ENCODE results near the gene AOPEP. TPM values are rescaled to one million over a fixed set of nuclear protein-coding genes. Genes with fewer than 3 reads are reported as not detected.

AOPEP gene
- polyA plus RNA-seq, 1 of the 3 experiments (the other 2 are of a cell fraction) = 54.6 TPM

- Histone ChIP-seq H3K27ac (ENCODE audit: low read depth in 2 of 2, low read length in 1 of 2) (peak overlapping the region in 1 of 2 experiments; percentile 31; a peak in 1 of 4 replicates), H4K20me1 (ENCODE audit: insufficient read depth) (no peaks in the 10 kb centered on the region), H3K27me3 (ENCODE audit: insufficient read depth) (no peaks in the 10 kb centered on the region), H3K9ac (no peak overlapping the region), H3K4me2 (no peak overlapping the region), H3F3A (replicated peaks; ENCODE audit: insufficient read depth) (no peaks in the 10 kb centered on the region), H3K4me3 (ENCODE audit: low read depth in 2 of 2, low read length in 1 of 2) (no peak overlapping the region), H2AFZ (ENCODE audit: low read depth) (no peak overlapping the region), H3K9me3 (no peaks in the 10 kb centered on the region), H3K9me2 (no peaks in the 10 kb centered on the region), H3K36me3 (replicated peaks in 1 of 2; ENCODE audit: control insufficient read depth in 1 of 2, insufficient read depth in 2 of 2, low read length in 1 of 2) (peaks cover 0 to 6% of the 10 kb centered on the region in 2 experiments), H3K4me1 (ENCODE audit: control insufficient read depth in 1 of 2, insufficient read depth in 2 of 2, low read depth in 1 of 2, low read length in 1 of 2) (peaks cover 0 to 14% of the 10 kb centered on the region in 2 experiments; a peak in 2 of 4 replicates), H3K79me2 (ENCODE audit: insufficient read depth) (no peaks in the 10 kb centered on the region)
- ChIA-PET POLR2A (no interaction called here), CTCF (interaction anchor here (1.0 to 5.8 kb wide), 7 partner anchors 9 to 436 kb away, joined by 3 to 33 read pairs (median 6); no protein-coding TSS in a partner anchor)
- no peak for DNase-seq
- WGBS (ENCODE audit: low lambda C conversion rate) = 75% methylated on average over 1 of the region's 1 CpG
- TF ChIP-seq MAX (IDR thresholded peaks at IDR 0.05; ENCODE audit: low read depth) = no peak
- no peak for TF ChIP-seq PBX3 (IDR thresholded peaks at IDR 0.05)
- no peak for TF ChIP-seq EP300 (IDR thresholded peaks at IDR 0.05; ENCODE audit: borderline replicate concordance in 1 of 2, low read depth in 1 of 2, low read length in 1 of 2)
- no peak for TF ChIP-seq JUND (IDR thresholded peaks at IDR 0.05)
- no peak for TF ChIP-seq NRF1 (IDR thresholded peaks at IDR 0.05; ENCODE audit: low read depth, low read length)
- TF ChIP-seq RXRA (IDR thresholded peaks at IDR 0.05; ENCODE audit: borderline replicate concordance, low read depth) = no peak
- no peak for TF ChIP-seq MXI1 (IDR thresholded peaks at IDR 0.05; ENCODE audit: low read depth, low read length)
- no peak for TF ChIP-seq REST (IDR thresholded peaks at IDR 0.05; ENCODE audit: low read depth, low read length)
- TF ChIP-seq TEAD4 (IDR thresholded peaks at IDR 0.05; ENCODE audit: borderline replicate concordance, insufficient read depth) = no peak
- no peak for TF ChIP-seq RAD21 (IDR thresholded peaks at IDR 0.05; ENCODE audit: low read length)
- no peak for TF ChIP-seq USF1 (IDR thresholded peaks at IDR 0.05; ENCODE audit: borderline replicate concordance, low read depth)
- TF ChIP-seq EZH2phosphoT487 (IDR thresholded peaks at IDR 0.05; ENCODE audit: borderline replicate concordance, low read depth) = no peak
- TF ChIP-seq GATA2 (CRISPR knock-in tag; IDR thresholded peaks at IDR 0.05) = no peak
- no peak for TF ChIP-seq TCF12 (IDR thresholded peaks at IDR 0.05)
- TF ChIP-seq RCOR1 (IDR thresholded peaks at IDR 0.05; ENCODE audit: low read length) = no peak
These were observed 390.3 kb downstream of the AOPEP start for GRCh38 chr9:95116808-95117204.
